Neural cell (in vitro differentiated cells): ENCODE measurements around the gene CDH5. TPM values are rescaled to one million over a fixed set of nuclear protein-coding genes. Genes with fewer than 3 reads are reported as not detected.

Experiments used
- H2AFZ ChIP-seq: fragments of 200-600, 300-800 bp; sonication (generic), shearing (Covaris generic); 2 replicates; pipeline ENCODE4 v1.6.0; 2014; ENCODE audit warnings: low read depth, mild to moderate bottlenecking, antibody characterized with exemption, low read length, moderate library complexity
- H3F3A ChIP-seq: fragments of 200-600 bp; shearing (Covaris generic); 2 replicates; pipeline ENCODE4 v1.6.1; 2016; ENCODE audit warnings: mild to moderate bottlenecking, moderate library complexity, mixed read lengths, antibody characterized with exemption, low read length; ENCODE audit not compliant: insufficient read depth, poor library complexity, severe bottlenecking
- H3K27ac ChIP-seq: fragments of 200-600, 300-800 bp; sonication (generic), shearing (Covaris generic); 2 replicates; pipeline ENCODE4 v1.5.1; 2014; ENCODE audit warnings: mild to moderate bottlenecking, low read length, moderate library complexity
- H3K27me3 ChIP-seq: fragments of 300-800, 200-600 bp; sonication (generic), shearing (Covaris generic); 2 replicates; pipeline ENCODE4 v1.6.0; 2014; ENCODE audit warnings: mild to moderate bottlenecking, low read depth, low read length, moderate library complexity; ENCODE audit not compliant: insufficient read depth
- H3K36me3 ChIP-seq: fragments of 300-800, 200-600 bp; sonication (generic), shearing (Covaris generic); 2 replicates; pipeline ENCODE4 v1.5.1; 2014; ENCODE audit warnings: mild to moderate bottlenecking, antibody characterized with exemption, low read length, moderate library complexity; ENCODE audit not compliant: insufficient read depth
- H3K4me2 ChIP-seq: fragments of 300-800, 200-600 bp; sonication (generic), shearing (Covaris generic); 2 replicates; pipeline ENCODE4 v1.6.0; 2014; ENCODE audit warnings: mild to moderate bottlenecking, low read length
- H3K4me3 ChIP-seq: fragments of 300-800, 200-600 bp; sonication (generic), shearing (Covaris generic); 2 replicates; pipeline ENCODE4 v1.5.1; 2014; ENCODE audit warnings: mild to moderate bottlenecking, low read length, moderate library complexity
- H3K79me2 ChIP-seq: fragments of 200-600 bp; shearing (Covaris generic); replicated peaks from 2 replicates; pipeline ENCODE4 v1.6.0; 2014; ENCODE audit warnings: mild to moderate bottlenecking, low read length, moderate library complexity; ENCODE audit not compliant: insufficient read depth
- H3K9ac ChIP-seq: fragments of 300-800, 200-600 bp; sonication (generic), shearing (Covaris generic); 2 replicates; pipeline ENCODE4 v1.6.1; 2016; ENCODE audit warnings: mild to moderate bottlenecking, low read length, mixed read lengths
- H3K9me2 ChIP-seq: fragments of 200-600 bp; shearing (Covaris generic); 2 replicates; pipeline ENCODE4 v1.6.1; 2016; ENCODE audit warnings: mild to moderate bottlenecking, low read length, mixed read lengths; ENCODE audit not compliant: insufficient read depth
- H3K9me3 ChIP-seq: fragments of 200-600, 300-800 bp; sonication (generic), shearing (Covaris generic); 2 replicates; pipeline ENCODE4 v1.6.1; 2016; ENCODE audit warnings: mild to moderate bottlenecking, mixed run types, low read length, moderate library complexity, mixed read lengths
- H4K20me1 ChIP-seq: fragments of 200-600 bp; shearing (Covaris generic); 2 replicates; pipeline ENCODE4 v1.6.1; 2016; ENCODE audit warnings: mild to moderate bottlenecking, mixed run types; ENCODE audit not compliant: insufficient read depth
- EP300 ChIP-seq: fragments of 450-650 bp; conservative IDR thresholded peaks from 2 replicates; pipeline ENCODE4 v1.6.1; 2014; ENCODE audit warnings: antibody characterized with exemption, mild to moderate bottlenecking, moderate library complexity; ENCODE audit not compliant: poor library complexity, severe bottlenecking
- EZH2 ChIP-seq: fragments of 200-600, 300-800 bp; shearing (Covaris generic), sonication (generic); IDR thresholded peaks from 2 replicates; pipeline ENCODE4 v1.6.1; 2014; ENCODE audit warnings: antibody characterized with exemption, low read length, borderline replicate concordance, mild to moderate bottlenecking; ENCODE audit not compliant: insufficient read depth, poor library complexity, severe bottlenecking
- MXI1 ChIP-seq: fragments of 450-650 bp; conservative IDR thresholded peaks from 2 replicates; pipeline ENCODE4 v1.6.1; 2014; ENCODE audit warnings: antibody characterized with exemption, mild to moderate bottlenecking; ENCODE audit not compliant: poor library complexity, severe bottlenecking
- POLR2AphosphoS5 ChIP-seq: IDR thresholded peaks from 2 replicates; pipeline ENCODE4 v1.6.1; 2012
- RAD21 ChIP-seq: fragments of 450-650 bp; conservative IDR thresholded peaks from 2 replicates; pipeline ENCODE4 v1.6.1; 2014; ENCODE audit warnings: antibody characterized with exemption, mild to moderate bottlenecking, moderate library complexity
- REST ChIP-seq: IDR thresholded peaks from 2 replicates; pipeline ENCODE4 v1.6.1; 2012; ENCODE audit warnings: borderline replicate concordance
- SMC3 ChIP-seq: fragments of 450-650 bp; conservative IDR thresholded peaks from 2 replicates; pipeline ENCODE4 v1.6.1; 2014; ENCODE audit warnings: antibody characterized with exemption, mild to moderate bottlenecking, moderate library complexity; ENCODE audit not compliant: poor library complexity
- TAF1 ChIP-seq: IDR thresholded peaks from 2 replicates; pipeline ENCODE4 v1.6.1; 2012; ENCODE audit warnings: low read depth
- polyA plus RNA-seq: library from polyadenylated mRNA; depleted of rRNA; stranded (reverse); fragments of >200 nt; gene quantifications from 2 replicates; pipeline ENCODE4 v1.2.3, GENCODE V29; 2014
- TF ChIP-seq, protein P1 (sequence below): fragments of 450-650 bp; IDR thresholded peaks from 2 replicates; pipeline ENCODE4 v1.5.1; 2014; ENCODE audit warnings: antibody characterized with exemption, mild to moderate bottlenecking, moderate library complexity; ENCODE audit not compliant: poor library complexity, severe bottlenecking

CDH5 gene
- polyA plus RNA-seq, 1 donor from 2014 or later = not detected

- no peaks in the 10 kb centered on the region for H3K79me2 ChIP-seq
- no peak overlapping the region for H2AFZ ChIP-seq
- no peaks in the 10 kb centered on the region for H3K27me3 ChIP-seq
- no peaks in the 10 kb centered on the region for H3K9me2 ChIP-seq
- H3K9me3 ChIP-seq = no peaks in the 10 kb centered on the region
- H3K27ac ChIP-seq = no peak overlapping the region
- TF ChIP-seq REST = no peak
- TF ChIP-seq EZH2 = no peak
- TF ChIP-seq, protein P1, sequence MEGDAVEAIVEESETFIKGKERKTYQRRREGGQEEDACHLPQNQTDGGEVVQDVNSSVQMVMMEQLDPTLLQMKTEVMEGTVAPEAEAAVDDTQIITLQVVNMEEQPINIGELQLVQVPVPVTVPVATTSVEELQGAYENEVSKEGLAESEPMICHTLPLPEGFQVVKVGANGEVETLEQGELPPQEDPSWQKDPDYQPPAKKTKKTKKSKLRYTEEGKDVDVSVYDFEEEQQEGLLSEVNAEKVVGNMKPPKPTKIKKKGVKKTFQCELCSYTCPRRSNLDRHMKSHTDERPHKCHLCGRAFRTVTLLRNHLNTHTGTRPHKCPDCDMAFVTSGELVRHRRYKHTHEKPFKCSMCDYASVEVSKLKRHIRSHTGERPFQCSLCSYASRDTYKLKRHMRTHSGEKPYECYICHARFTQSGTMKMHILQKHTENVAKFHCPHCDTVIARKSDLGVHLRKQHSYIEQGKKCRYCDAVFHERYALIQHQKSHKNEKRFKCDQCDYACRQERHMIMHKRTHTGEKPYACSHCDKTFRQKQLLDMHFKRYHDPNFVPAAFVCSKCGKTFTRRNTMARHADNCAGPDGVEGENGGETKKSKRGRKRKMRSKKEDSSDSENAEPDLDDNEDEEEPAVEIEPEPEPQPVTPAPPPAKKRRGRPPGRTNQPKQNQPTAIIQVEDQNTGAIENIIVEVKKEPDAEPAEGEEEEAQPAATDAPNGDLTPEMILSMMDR = no peak
- TF ChIP-seq EP300 = no peak
- no peak for TF ChIP-seq POLR2AphosphoS5
- TF ChIP-seq MXI1 = no peak
- TF ChIP-seq SMC3 = no peak
- TF ChIP-seq RAD21 = no peak
- no peak for TF ChIP-seq TAF1
- no peaks in the 10 kb centered on the region for H3K36me3 ChIP-seq
- no peak overlapping the region for H3K4me3 ChIP-seq
- no peaks in the 10 kb centered on the region for H4K20me1 ChIP-seq
- H3K4me2 ChIP-seq = no peak overlapping the region
- no peaks in the 10 kb centered on the region for H3F3A ChIP-seq
- no peak overlapping the region for H3K9ac ChIP-seq
Measured at GRCh38 chr16:66399031-66399430, 32.5 kb downstream of the CDH5 start.

DNA sequence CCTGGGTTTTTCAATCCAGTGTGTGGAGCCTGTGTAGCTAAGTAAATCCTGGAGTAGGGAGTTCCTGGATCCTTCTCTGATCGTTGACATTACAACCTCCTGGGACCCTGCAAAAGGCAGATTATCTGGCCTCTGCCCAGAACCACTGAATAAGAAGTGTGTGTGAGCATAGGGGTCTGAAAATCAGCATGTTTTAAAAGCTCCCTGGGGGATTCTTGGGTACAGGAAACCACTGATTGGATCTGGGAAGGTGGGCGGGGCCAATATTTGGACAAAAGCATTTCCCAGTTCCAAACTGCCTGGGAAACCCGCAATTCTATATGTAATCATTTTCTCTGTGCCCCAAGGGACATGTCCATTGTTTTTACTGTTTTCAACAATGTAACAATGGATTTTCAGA is 33.4 kb downstream of the CDH5 start:
- H3K9me2 ChIP-seq = no peaks in the 10 kb centered on the region
- no peaks in the 10 kb centered on the region for H3K79me2 ChIP-seq
- TF ChIP-seq, protein P1 = no peak
- TF ChIP-seq TAF1 = no peak
- no peak for TF ChIP-seq EZH2
- no peak for TF ChIP-seq EP300
- TF ChIP-seq POLR2AphosphoS5 = no peak
- no peak for TF ChIP-seq SMC3
- no peak for TF ChIP-seq MXI1
- no peak for TF ChIP-seq RAD21
- TF ChIP-seq REST = no peak
- no peak overlapping the region for H2AFZ ChIP-seq
- H4K20me1 ChIP-seq = no peaks in the 10 kb centered on the region
- no peaks in the 10 kb centered on the region for H3K9me3 ChIP-seq
- no peak overlapping the region for H3K4me3 ChIP-seq
- H3F3A ChIP-seq = no peaks in the 10 kb centered on the region
- H3K36me3 ChIP-seq = no peaks in the 10 kb centered on the region
- no peaks in the 10 kb centered on the region for H3K27me3 ChIP-seq
- no peak overlapping the region for H3K9ac ChIP-seq
- H3K4me2 ChIP-seq = no peak overlapping the region
- H3K27ac ChIP-seq = no peak overlapping the region
